HG02763 (cell line): Measurements from ENCODE around the gene YBX2.
"Not testable (repeated sequence)": the region's sequence is repeated elsewhere in the genome, so short reads cannot be mapped to it uniquely, and the experiment has no call there.

Experiments
- ATAC-seq: cut with Tn5 transposase; IDR thresholded peaks from one replicate; pipeline ENCODE4 v1.9.1; 2021; ENCODE audit warnings: mild to moderate bottlenecking, moderate library complexity; ENCODE audit not compliant: unreplicated experiment

Gene YBX2

GRCh38 chr17:7249214-7249613 lies 45.2 kb downstream of the YBX2 start:
- ATAC-seq = no peak

GRCh38 chr17:7248796-7249195 lies 45.6 kb downstream of the YBX2 start:
- ATAC-seq = no peak

- no peak for ATAC-seq
Measured at GRCh38 chr17:7246779-7247178, 47.7 kb downstream of the YBX2 start.

- not testable (repeated sequence) for ATAC-seq
Measured at GRCh38 chr17:7243838-7244237, 50.6 kb downstream of the YBX2 start.

- ATAC-seq = no peak
Measured at GRCh38 chr17:7243453-7243729, 51.0 kb downstream of the YBX2 start.

GRCh38 chr17:7242717-7243452 lies 51.6 kb downstream of the YBX2 start:
- peak; percentile 40 for ATAC-seq

- ATAC-seq = peak; percentile 31
Measured at GRCh38 chr17:7241783-7242716, 52.4 kb downstream of the YBX2 start, which contains the start of gene GABARAP. Gene GABARAP (minus strand): TSS chr17:7242449. CDS start chr17:7242330, 119 bp downstream.

GRCh38 chr17:7241090-7241733 lies 53.2 kb downstream of the YBX2 start:
- ATAC-seq = no peak

- no peak for ATAC-seq
Measured at GRCh38 chr17:7240375-7240774, 54.1 kb downstream of the YBX2 start.

- ATAC-seq = peak; percentile 51
Measured at GRCh38 chr17:7239091-7240027, 55.1 kb downstream of the YBX2 start, which contains the start of gene PHF23. Gene PHF23 (minus strand): TSS chr17:7239457. CDS start chr17:7239279, 178 bp downstream.

GRCh38 chr17:7238420-7239090 lies 55.9 kb downstream of the YBX2 start:
- no peak for ATAC-seq
